ENCODE results near the gene IDH1. TPM values are rescaled to one million over a fixed set of nuclear protein-coding genes. Genes with fewer than 3 reads are reported as not detected.

IDH1 gene
- total RNA-seq, 2 donors from 2014 or later: 28.7 to 50.6 TPM

- H3K27ac ChIP-seq: no peak overlapping the region
- 51 to 57% methylated on average over 2 of the region's 2 CpGs for WGBS, 2 donors
- TF ChIP-seq CTCF (IDR thresholded peaks at IDR 0.05) (no peak), POLR2A (IDR thresholded peaks at IDR 0.05) (no peak)
- DNase-seq (no peak), ATAC-seq (no peak)
- H3K36me3 ChIP-seq (replicated peaks in 1 of 2; ENCODE audit: insufficient read depth in 1 of 2, low read depth in 2 of 2): peaks cover 0 to 5% of the 10 kb centered on the region in 2 donors
- no peaks in the 10 kb centered on the region for H3K9me3 ChIP-seq
- no peaks in the 10 kb centered on the region for H3K27me3 ChIP-seq
- intact Hi-C loops (cut with DNase I): no loop called here
- peaks cover 18% of the 10 kb centered on the region for H3K4me1 ChIP-seq
- no peak overlapping the region for H3K4me3 ChIP-seq
Measured at GRCh38 chr2:208250388-208250787, 4.5 kb downstream of the IDH1 start.

GRCh38 chr2:208249296-208249695, 5.6 kb downstream of the IDH1 start:
- peaks cover 22% of the 10 kb centered on the region for H3K4me1 ChIP-seq
- no peaks in the 10 kb centered on the region for H3K9me3 ChIP-seq
- no peak overlapping the region for H3K4me3 ChIP-seq
- no peaks in the 10 kb centered on the region for H3K27me3 ChIP-seq
- H3K27ac ChIP-seq: no peak overlapping the region
- ATAC-seq: no peak
- TF ChIP-seq CTCF (IDR thresholded peaks at IDR 0.05) (no peak), POLR2A (IDR thresholded peaks at IDR 0.05) (no peak)
- H3K36me3 ChIP-seq (replicated peaks in 1 of 2; ENCODE audit: insufficient read depth in 1 of 2, low read depth in 2 of 2): peaks cover 0 to 7% of the 10 kb centered on the region in 2 donors
- intact Hi-C loops (cut with DNase I): no loop called here
- no peak for DNase-seq
- 93 to 95% methylated on average over 2 of the region's 2 CpGs for WGBS, 2 donors

GRCh38 chr2:208248601-208249000, 6.3 kb downstream of the IDH1 start:
- H3K4me3 ChIP-seq: no peak overlapping the region
- H3K36me3 ChIP-seq (replicated peaks in 1 of 2; ENCODE audit: insufficient read depth in 1 of 2, low read depth in 2 of 2): peaks cover 0 to 7% of the 10 kb centered on the region in 2 donors
- H3K27ac ChIP-seq: no peak overlapping the region
- H3K4me1 ChIP-seq: peaks cover 20% of the 10 kb centered on the region
- H3K9me3 ChIP-seq: no peaks in the 10 kb centered on the region
- H3K27me3 ChIP-seq: no peaks in the 10 kb centered on the region
- 89 to 96% methylated on average over 3 of the region's 3 CpGs for WGBS, 2 donors
- ATAC-seq: no peak
- DNase-seq: no peak
- no peak for TF ChIP-seq POLR2A (IDR thresholded peaks at IDR 0.05)
- no peak for TF ChIP-seq CTCF (IDR thresholded peaks at IDR 0.05)
- intact Hi-C loops (cut with DNase I): no loop called here

- no peak for ATAC-seq
- Histone ChIP-seq H3K4me3 (no peak overlapping the region), H3K36me3 (replicated peaks in 1 of 2; ENCODE audit: insufficient read depth in 1 of 2, low read depth in 2 of 2) (peaks cover 0 to 5% of the 10 kb centered on the region in 2 donors), H3K4me1 (peaks cover 5% of the 10 kb centered on the region), H3K27ac (no peak overlapping the region), H3K27me3 (no peaks in the 10 kb centered on the region), H3K9me3 (no peaks in the 10 kb centered on the region)
- TF ChIP-seq POLR2A (IDR thresholded peaks at IDR 0.05) (no peak), CTCF (IDR thresholded peaks at IDR 0.05) (no peak)
- WGBS, 2 donors: 94 to 96% methylated on average over 3 of the region's 3 CpGs
- DNase-seq: no peak
- intact Hi-C loops (cut with DNase I): no loop called here
Measured at GRCh38 chr2:208245746-208246145, 9.1 kb downstream of the IDH1 start.

GRCh38 chr2:208244422-208244821, 10.4 kb downstream of the IDH1 start:
- DNase-seq (no peak), ATAC-seq (no peak)
- Histone ChIP-seq H3K27ac (no peak overlapping the region), H3K9me3 (no peaks in the 10 kb centered on the region), H3K36me3 (replicated peaks in 1 of 2; ENCODE audit: insufficient read depth in 1 of 2, low read depth in 2 of 2) (peaks cover 0 to 9% of the 10 kb centered on the region in 2 donors), H3K4me3 (no peak overlapping the region), H3K27me3 (no peaks in the 10 kb centered on the region), H3K4me1 (peaks cover 5% of the 10 kb centered on the region)
- no peak for TF ChIP-seq POLR2A (IDR thresholded peaks at IDR 0.05)
- TF ChIP-seq CTCF (IDR thresholded peaks at IDR 0.05): no peak
- intact Hi-C loops (cut with DNase I): no loop called here

All from body of pancreas (tissue), 4 donors.